ENCODE measurements around the gene TFCP2.

The TFCP2 gene

GRCh38 chr12:51127050-51127729, 45.7 kb downstream of the TFCP2 start:
- Histone ChIP-seq H3K4me1 (ENCODE audit: control insufficient read depth, insufficient read depth, low read length) (no peaks in the 10 kb centered on the region), H3K36me3 (ENCODE audit: control insufficient read depth, insufficient read depth, low read length) (no peaks in the 10 kb centered on the region), H3K9ac (ENCODE audit: low read length) (no peak overlapping the region), H3K27ac (ENCODE audit: low read depth, low read length) (no peak overlapping the region), H3K27me3 (ENCODE audit: control insufficient read depth, insufficient read depth, low read length) (no peaks in the 10 kb centered on the region), H3K4me3 (ENCODE audit: low read length) (no peak overlapping the region)

GRCh38 chr12:51126297-51126696, 46.6 kb downstream of the TFCP2 start:
- no peaks in the 10 kb centered on the region for H3K4me1 ChIP-seq (ENCODE audit: control insufficient read depth, insufficient read depth, low read length)
- H3K4me3 ChIP-seq (ENCODE audit: low read length) = no peak overlapping the region
- no peaks in the 10 kb centered on the region for H3K27me3 ChIP-seq (ENCODE audit: control insufficient read depth, insufficient read depth, low read length)
- H3K36me3 ChIP-seq (ENCODE audit: control insufficient read depth, insufficient read depth, low read length) = no peaks in the 10 kb centered on the region
- H3K9ac ChIP-seq (ENCODE audit: low read length) = no peak overlapping the region
- no peak overlapping the region for H3K27ac ChIP-seq (ENCODE audit: low read depth, low read length)

- no peak overlapping the region for H3K4me3 ChIP-seq (ENCODE audit: low read length)
- H3K27me3 ChIP-seq (ENCODE audit: control insufficient read depth, insufficient read depth, low read length) = no peaks in the 10 kb centered on the region
- H3K9ac ChIP-seq (ENCODE audit: low read length) = no peak overlapping the region
- no peak overlapping the region for H3K27ac ChIP-seq (ENCODE audit: low read depth, low read length)
- no peaks in the 10 kb centered on the region for H3K4me1 ChIP-seq (ENCODE audit: control insufficient read depth, insufficient read depth, low read length)
- H3K36me3 ChIP-seq (ENCODE audit: control insufficient read depth, insufficient read depth, low read length) = no peaks in the 10 kb centered on the region
Observed at GRCh38 chr12:51124504-51124903, 48.4 kb downstream of the TFCP2 start.

- Histone ChIP-seq H3K9ac (ENCODE audit: low read length) (no peak overlapping the region), H3K27me3 (ENCODE audit: control insufficient read depth, insufficient read depth, low read length) (no peaks in the 10 kb centered on the region), H3K27ac (ENCODE audit: low read depth, low read length) (no peak overlapping the region), H3K4me3 (ENCODE audit: low read length) (no peak overlapping the region), H3K4me1 (ENCODE audit: control insufficient read depth, insufficient read depth, low read length) (no peaks in the 10 kb centered on the region), H3K36me3 (ENCODE audit: control insufficient read depth, insufficient read depth, low read length) (no peaks in the 10 kb centered on the region)
Observed at GRCh38 chr12:51122844-51123243, 50.1 kb downstream of the TFCP2 start.

- Histone ChIP-seq H3K36me3 (ENCODE audit: control insufficient read depth, insufficient read depth, low read length) (no peaks in the 10 kb centered on the region), H3K27ac (ENCODE audit: low read depth, low read length) (no peak overlapping the region), H3K4me3 (ENCODE audit: low read length) (no peak overlapping the region), H3K27me3 (ENCODE audit: control insufficient read depth, insufficient read depth, low read length) (no peaks in the 10 kb centered on the region), H3K4me1 (ENCODE audit: control insufficient read depth, insufficient read depth, low read length) (no peaks in the 10 kb centered on the region), H3K9ac (ENCODE audit: low read length) (no peak overlapping the region)
Observed at GRCh38 chr12:51118706-51119105, 54.2 kb downstream of the TFCP2 start.

- Histone ChIP-seq H3K27me3 (ENCODE audit: control insufficient read depth, insufficient read depth, low read length) (no peaks in the 10 kb centered on the region), H3K9ac (ENCODE audit: low read length) (no peak overlapping the region), H3K36me3 (ENCODE audit: control insufficient read depth, insufficient read depth, low read length) (peaks cover 6% of the 10 kb centered on the region), H3K4me1 (ENCODE audit: control insufficient read depth, insufficient read depth, low read length) (no peaks in the 10 kb centered on the region), H3K4me3 (ENCODE audit: low read length) (no peak overlapping the region), H3K27ac (ENCODE audit: low read depth, low read length) (no peak overlapping the region)
Observed at GRCh38 chr12:51115533-51115932, 57.4 kb downstream of the TFCP2 start.

GRCh38 chr12:51108136-51108535, 64.8 kb downstream of the TFCP2 start:
- Histone ChIP-seq H3K27me3 (ENCODE audit: control insufficient read depth, insufficient read depth, low read length) (no peaks in the 10 kb centered on the region), H3K4me3 (ENCODE audit: low read length) (no peak overlapping the region), H3K4me1 (ENCODE audit: control insufficient read depth, insufficient read depth, low read length) (no peaks in the 10 kb centered on the region), H3K9ac (ENCODE audit: low read length) (no peak overlapping the region), H3K36me3 (ENCODE audit: control insufficient read depth, insufficient read depth, low read length) (peaks cover 5% of the 10 kb centered on the region), H3K27ac (ENCODE audit: low read depth, low read length) (no peak overlapping the region)

- no peak overlapping the region for H3K4me3 ChIP-seq (ENCODE audit: low read length)
- H3K36me3 ChIP-seq (ENCODE audit: control insufficient read depth, insufficient read depth, low read length) = peaks cover 10% of the 10 kb centered on the region
Observed at GRCh38 chr12:51103977-51104376, 69.0 kb downstream of the TFCP2 start.

GRCh38 chr12:51098611-51099010, 74.3 kb downstream of the TFCP2 start:
- no peak overlapping the region for H3K4me3 ChIP-seq (ENCODE audit: low read length)
- no peaks in the 10 kb centered on the region for H3K27me3 ChIP-seq (ENCODE audit: control insufficient read depth, insufficient read depth, low read length)
- H3K36me3 ChIP-seq (ENCODE audit: control insufficient read depth, insufficient read depth, low read length) = peaks cover 19% of the 10 kb centered on the region
- no peak overlapping the region for H3K27ac ChIP-seq (ENCODE audit: low read depth, low read length)
- H3K4me1 ChIP-seq (ENCODE audit: control insufficient read depth, insufficient read depth, low read length) = no peaks in the 10 kb centered on the region
- H3K9ac ChIP-seq (ENCODE audit: low read length) = no peak overlapping the region

More at GRCh38 chr12:51103977-51104376, 69.0 kb downstream of the TFCP2 start:
- no peaks in the 10 kb centered on the region for H3K4me1 ChIP-seq (ENCODE audit: control insufficient read depth, insufficient read depth, low read length)
- no peak overlapping the region for H3K9ac ChIP-seq (ENCODE audit: low read length)
- no peak overlapping the region for H3K27ac ChIP-seq (ENCODE audit: low read depth, low read length)
- H3K27me3 ChIP-seq (ENCODE audit: control insufficient read depth, insufficient read depth, low read length) = no peaks in the 10 kb centered on the region

GRCh38 chr12:51090705-51091229, 82.2 kb downstream of the TFCP2 start:
- peaks cover 3% of the 10 kb centered on the region for H3K36me3 ChIP-seq (ENCODE audit: control insufficient read depth, insufficient read depth, low read length)
- H3K27ac ChIP-seq (ENCODE audit: low read depth, low read length) = no peak overlapping the region
- no peaks in the 10 kb centered on the region for H3K4me1 ChIP-seq (ENCODE audit: control insufficient read depth, insufficient read depth, low read length)
- no peaks in the 10 kb centered on the region for H3K27me3 ChIP-seq (ENCODE audit: control insufficient read depth, insufficient read depth, low read length)
- no peak overlapping the region for H3K9ac ChIP-seq (ENCODE audit: low read length)
- H3K4me3 ChIP-seq (ENCODE audit: low read length) = no peak overlapping the region

- no peaks in the 10 kb centered on the region for H3K4me1 ChIP-seq (ENCODE audit: control insufficient read depth, insufficient read depth, low read length)
- no peaks in the 10 kb centered on the region for H3K36me3 ChIP-seq (ENCODE audit: control insufficient read depth, insufficient read depth, low read length)
- no peak overlapping the region for H3K27ac ChIP-seq (ENCODE audit: low read depth, low read length)
- H3K9ac ChIP-seq (ENCODE audit: low read length) = no peak overlapping the region
- no peak overlapping the region for H3K4me3 ChIP-seq (ENCODE audit: low read length)
- H3K27me3 ChIP-seq (ENCODE audit: control insufficient read depth, insufficient read depth, low read length) = no peaks in the 10 kb centered on the region
Observed at GRCh38 chr12:51087818-51088217, 85.1 kb downstream of the TFCP2 start.

- Histone ChIP-seq H3K27ac (ENCODE audit: low read depth, low read length) (no peak overlapping the region), H3K9ac (ENCODE audit: low read length) (no peak overlapping the region), H3K36me3 (ENCODE audit: control insufficient read depth, insufficient read depth, low read length) (no peaks in the 10 kb centered on the region), H3K4me3 (ENCODE audit: low read length) (no peak overlapping the region), H3K4me1 (ENCODE audit: control insufficient read depth, insufficient read depth, low read length) (peaks cover 2% of the 10 kb centered on the region), H3K27me3 (ENCODE audit: control insufficient read depth, insufficient read depth, low read length) (no peaks in the 10 kb centered on the region)
Observed at GRCh38 chr12:51086933-51087332, 86.0 kb downstream of the TFCP2 start.

- H3K36me3 ChIP-seq (ENCODE audit: control insufficient read depth, insufficient read depth, low read length) = no peaks in the 10 kb centered on the region
Observed at GRCh38 chr12:51085757-51086156, 87.2 kb downstream of the TFCP2 start.

More at GRCh38 chr12:51085757-51086156, 87.2 kb downstream of the TFCP2 start:
- H3K9ac ChIP-seq (ENCODE audit: low read length) = no peak overlapping the region
- no peaks in the 10 kb centered on the region for H3K27me3 ChIP-seq (ENCODE audit: control insufficient read depth, insufficient read depth, low read length)
- no peak overlapping the region for H3K27ac ChIP-seq (ENCODE audit: low read depth, low read length)
- H3K4me3 ChIP-seq (ENCODE audit: low read length) = no peak overlapping the region
- peaks cover 2% of the 10 kb centered on the region for H3K4me1 ChIP-seq (ENCODE audit: control insufficient read depth, insufficient read depth, low read length)
